Forelimb muscle (tissue), 1 donor: ENCODE measurements around the gene IL12RB1. TPM values are rescaled to one million over a fixed set of nuclear protein-coding genes. Genes with fewer than 3 reads are reported as not detected.
A peak's percentile ranks its signal among the peaks of the same experiment; 100 is the strongest.
"Not testable (repeated sequence)": the region's sequence is repeated elsewhere in the genome, so short reads cannot be mapped to it uniquely, and the experiment has no call there.

Experiments used
- DNase-seq: peaks from one replicate; pipeline ENCODE4 v3.0.0-alpha.2; 2013; ENCODE audit warnings: low read depth
- polyA plus RNA-seq: library from polyadenylated mRNA; unstranded; fragments of 120-200 nt; gene quantifications from one replicate; pipeline ENCODE4 v1.2.1, GENCODE V29; 2013; ENCODE audit not compliant: insufficient read length

The IL12RB1 gene
- polyA plus RNA-seq, 1 donor, result 0.35 TPM

GRCh38 chr19:18089726-18090125 is 3.0 kb upstream of the IL12RB1 start:
- DNase-seq, result no peak

GRCh38 chr19:18089096-18089541 is 2.4 kb upstream of the IL12RB1 start:
- not testable (repeated sequence) for DNase-seq

GRCh38 chr19:18085702-18086457 is 854 bp downstream of the IL12RB1 start:
- DNase-seq, result no peak

- DNase-seq, result no peak
Measured at GRCh38 chr19:18083929-18084684, 2.6 kb downstream of the IL12RB1 start.

- no peak for DNase-seq
Measured at GRCh38 chr19:18074192-18074591, 12.5 kb downstream of the IL12RB1 start.

- DNase-seq, result no peak
Measured at GRCh38 chr19:18073197-18073596, 13.5 kb downstream of the IL12RB1 start.

- no peak for DNase-seq
Measured at GRCh38 chr19:18072335-18072734, 14.4 kb downstream of the IL12RB1 start.

- DNase-seq, result no peak
Measured at GRCh38 chr19:18070181-18070580, 16.6 kb downstream of the IL12RB1 start.

GRCh38 chr19:18069383-18069782 is 17.4 kb downstream of the IL12RB1 start:
- DNase-seq, result no peak

GRCh38 chr19:18068395-18068794 is 18.3 kb downstream of the IL12RB1 start:
- no peak for DNase-seq

- DNase-seq, result no peak
Measured at GRCh38 chr19:18065173-18065495, 21.6 kb downstream of the IL12RB1 start.

- DNase-seq, result no peak
Measured at GRCh38 chr19:18063463-18063862, 23.3 kb downstream of the IL12RB1 start.

- no peak for DNase-seq
Measured at GRCh38 chr19:18062028-18062427, 24.7 kb downstream of the IL12RB1 start.

- DNase-seq, result no peak
Measured at GRCh38 chr19:18060472-18060871, 26.3 kb downstream of the IL12RB1 start.

GRCh38 chr19:18059902-18060301 is 26.8 kb downstream of the IL12RB1 start:
- no peak for DNase-seq

GRCh38 chr19:18059297-18059696 is 27.4 kb downstream of the IL12RB1 start:
- no peak for DNase-seq

- DNase-seq, result peak; percentile 53
Measured at GRCh38 chr19:18058208-18059009, 28.3 kb downstream of the IL12RB1 start.

- no peak for DNase-seq
Measured at GRCh38 chr19:18057557-18057956, 29.2 kb downstream of the IL12RB1 start.

GRCh38 chr19:18055967-18056366 is 30.8 kb downstream of the IL12RB1 start:
- DNase-seq, result no peak

GRCh38 chr19:18053576-18054219 is 33.0 kb downstream of the IL12RB1 start:
- no peak for DNase-seq

- DNase-seq, result no peak
Measured at GRCh38 chr19:18051887-18052286, 34.8 kb downstream of the IL12RB1 start.

- peak; percentile 41 for DNase-seq
Measured at GRCh38 chr19:18049385-18049784, 37.3 kb downstream of the IL12RB1 start.
